AG09309 (cell line): ENCODE measurements around the gene SLAMF7.

Experiments used
- DNase-seq: peaks from one replicate; pipeline ENCODE4 v3.0.0-alpha.2; 2010; ENCODE audit warnings: low read depth
- H3K4me3 ChIP-seq: 2 replicates; pipeline ENCODE4 v1.5.1; 2011; ENCODE audit warnings: mild to moderate bottlenecking, low read depth, low read length, moderate library complexity; ENCODE audit not compliant: control insufficient read depth
- CTCF ChIP-seq: IDR thresholded peaks from 2 replicates; pipeline ENCODE4 v1.5.1; 2011; ENCODE audit warnings: mild to moderate bottlenecking, low read depth, low read length, inconsistent platforms; ENCODE audit not compliant: insufficient read depth, control insufficient read depth; ENCODE audit errors: missing control alignments

The SLAMF7 gene

DNA sequence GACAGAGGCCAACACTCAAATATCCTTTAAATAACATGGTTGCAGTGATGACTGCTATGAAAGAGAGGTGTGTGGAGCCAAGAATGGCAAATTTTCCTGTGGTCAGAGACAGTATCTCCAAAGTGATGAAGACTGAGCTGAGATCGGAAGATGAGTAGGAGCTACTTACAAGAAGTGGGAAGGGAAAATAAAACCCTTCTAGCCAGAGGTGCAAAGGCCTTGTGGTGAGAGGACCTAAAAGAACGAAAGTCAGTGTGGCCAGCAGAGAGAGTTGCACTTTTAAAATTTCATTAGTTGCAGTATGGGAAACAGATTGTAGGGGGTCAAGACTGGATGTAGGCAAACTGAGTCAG lies 17.8 kb downstream of the SLAMF7 start:
- no peak overlapping the region for H3K4me3 ChIP-seq
- no peak for DNase-seq
- TF ChIP-seq CTCF, result no peak

- DNase-seq, result no peak
- no peak overlapping the region for H3K4me3 ChIP-seq
- no peak for TF ChIP-seq CTCF
Observed at GRCh38 chr1:160758521-160758920, 19.5 kb downstream of the SLAMF7 start.

DNA sequence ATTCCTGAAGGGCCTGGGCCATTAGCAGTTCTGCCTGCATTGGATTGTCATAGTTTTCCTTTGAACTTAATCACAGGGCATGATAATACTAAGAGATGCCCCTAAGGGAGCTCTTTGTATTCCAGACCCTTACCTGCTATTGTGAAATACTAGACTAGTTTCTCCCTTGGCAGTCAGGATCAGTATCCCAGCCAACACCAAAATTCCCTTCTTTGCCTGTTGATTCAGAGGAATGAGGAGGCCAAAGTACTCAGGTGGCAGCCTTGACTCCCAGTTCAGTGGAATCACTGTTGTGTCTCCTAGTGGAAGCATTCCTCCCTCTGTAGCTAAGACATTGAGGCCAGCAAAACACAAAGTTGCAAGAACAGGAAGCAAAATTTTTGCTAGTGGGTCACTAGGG lies 20.7 kb downstream of the SLAMF7 start:
- H3K4me3 ChIP-seq, result no peak overlapping the region
- no peak for DNase-seq
- no peak for TF ChIP-seq CTCF

- DNase-seq, result no peak
- no peak for TF ChIP-seq CTCF
- no peak overlapping the region for H3K4me3 ChIP-seq
Observed at GRCh38 chr1:160761046-160761445, 22.0 kb downstream of the SLAMF7 start.

DNA sequence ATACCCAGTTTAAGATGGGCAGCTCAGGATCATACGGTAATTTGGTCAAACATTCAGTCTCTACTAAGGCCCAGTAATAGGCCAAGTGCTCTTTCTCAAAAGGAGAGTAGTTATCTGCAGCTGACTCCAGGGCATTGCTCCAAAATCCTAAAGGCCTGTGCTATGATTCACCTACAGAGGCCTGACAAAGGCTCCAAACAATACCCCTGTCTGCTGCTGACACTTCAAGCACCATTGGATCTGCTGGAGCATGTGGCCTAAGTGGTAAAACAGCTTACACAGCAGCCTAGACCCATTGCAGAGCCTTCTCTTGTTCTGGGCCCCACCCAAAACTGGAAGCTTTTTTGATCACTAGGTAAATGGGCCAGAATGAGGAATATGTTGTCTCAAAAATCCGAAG lies 22.8 kb downstream of the SLAMF7 start:
- no peak for TF ChIP-seq CTCF

DNA sequence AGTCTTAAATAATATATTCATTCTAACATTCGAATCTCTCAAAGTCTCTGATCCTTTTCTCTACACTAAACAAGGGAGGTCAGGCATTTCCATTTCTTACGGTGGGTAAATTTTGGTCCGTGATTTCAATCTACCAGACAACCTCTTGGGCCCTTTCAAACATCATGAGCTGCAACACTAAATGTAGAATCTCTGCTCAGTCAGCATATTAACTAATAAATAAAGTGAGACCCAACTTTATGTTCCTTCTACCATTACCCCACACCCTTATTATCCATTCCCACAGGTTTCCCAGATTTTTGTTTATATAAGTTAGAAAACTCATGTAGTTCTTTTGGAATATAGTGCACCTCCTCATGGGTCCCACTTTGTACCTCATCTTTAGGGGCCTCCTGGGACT lies 24.9 kb downstream of the SLAMF7 start:
- no peak for TF ChIP-seq CTCF
- no peak overlapping the region for H3K4me3 ChIP-seq
- DNase-seq, result no peak

More for the DNA sequence above, 22.8 kb downstream of the SLAMF7 start:
- H3K4me3 ChIP-seq, result no peak overlapping the region
- no peak for DNase-seq
